Measurements from ENCODE around the gene ADAM15. TPM values are rescaled to one million over a fixed set of nuclear protein-coding genes. Genes with fewer than 3 reads are reported as not detected.

The ADAM15 gene
- total and polyA plus RNA-seq, 12 donors = 46.7 to 305 (median 65.0) TPM

GRCh38 chr1:155082301-155083051, 31.4 kb downstream of the ADAM15 start:
- Histone ChIP-seq H3K4me1 (peaks cover 33 to 78% (median 60%) of the 10 kb centered on the region in 9 donors), H3K27ac (no peak overlapping the region), H3K9me3 (no peaks in the 10 kb centered on the region), H3K4me3 (peak overlapping the region in 6 of 10 donors; percentile 4 to 58 (median 23)), H3K36me3 (no peaks in the 10 kb centered on the region), H3K27me3 (peaks cover 39 to 67% (median 53%) of the 10 kb centered on the region in 7 donors)
- DNase-seq (peak in 1 of 2 donors; percentile 17), ATAC-seq (no peak)
- 4 to 5% methylated on average over 35 to 36 of the region's 36 CpGs for WGBS, 2 donors
- intact Hi-C loops (cut with DNase I) = loop anchor here in 2 of 10 donors (5.0 to 10.0 kb wide), 2 partner anchors 35 to 528 kb away; partner anchors contain the start of gene UBE2Q1 (in 1 of the 2)
- no peak for TF ChIP-seq CTCF (IDR thresholded peaks at IDR 0.05)

GRCh38 chr1:155083052-155083541, 32.0 kb downstream of the ADAM15 start:
- Histone ChIP-seq H3K4me3 (no peak overlapping the region), H3K9me3 (no peaks in the 10 kb centered on the region), H3K27me3 (peaks cover 39 to 64% (median 53%) of the 10 kb centered on the region in 7 donors), H3K4me1 (peaks cover 33 to 78% (median 60%) of the 10 kb centered on the region in 9 donors), H3K36me3 (no peaks in the 10 kb centered on the region), H3K27ac (no peak overlapping the region)
- TF ChIP-seq CTCF (IDR thresholded peaks at IDR 0.05) = no peak
- no peak for DNase-seq
- WGBS, 2 donors = 65 to 73% methylated on average over 6 of the region's 6 CpGs
- ATAC-seq = no peak
- intact Hi-C loops (cut with DNase I) = loop anchor here in 2 of 10 donors (5.0 to 10.0 kb wide), 2 partner anchors 36 to 528 kb away; partner anchors contain the start of gene UBE2Q1 (in 1 of the 2)

- H3K4me1 ChIP-seq = peaks cover 31 to 70% (median 57%) of the 10 kb centered on the region in 9 donors
These were observed 33.0 kb downstream of the ADAM15 start for GRCh38 chr1:155083865-155084721.

More at GRCh38 chr1:155083865-155084721, 33.0 kb downstream of the ADAM15 start:
- ATAC-seq (peak in 5 of 8 donors; percentile 0 to 2 (median 1)), DNase-seq (peak in 1 of 2 donors; percentile 54)
- peak overlapping the region in 3 of 10 donors; percentile 88 to 89 (median 88) for H3K27ac ChIP-seq
- TF ChIP-seq CTCF (IDR thresholded peaks at IDR 0.05) = no peak
- 27 to 28% methylated on average over 21 of the region's 21 CpGs for WGBS, 2 donors
- H3K9me3 ChIP-seq = no peaks in the 10 kb centered on the region
- no peaks in the 10 kb centered on the region for H3K36me3 ChIP-seq
- intact Hi-C loops (cut with DNase I) = loop anchor here in 8 of 10 donors (1.0 to 10.0 kb wide), 7 partner anchors 21 to 529 kb away; partner anchors contain the start of genes EFNA4 (in 2 of the 8), ADAM15 (in 1 of the 8) and UBE2Q1 (in 1 of the 8)
- H3K4me3 ChIP-seq = peak overlapping the region in 9 of 10 donors; percentile 61 to 82 (median 72)
- peaks cover 39 to 54% (median 53%) of the 10 kb centered on the region in 7 donors for H3K27me3 ChIP-seq

Measured in heart right ventricle (tissue), 16 donors.